ENCODE results near the gene CDADC1.

DNA sequence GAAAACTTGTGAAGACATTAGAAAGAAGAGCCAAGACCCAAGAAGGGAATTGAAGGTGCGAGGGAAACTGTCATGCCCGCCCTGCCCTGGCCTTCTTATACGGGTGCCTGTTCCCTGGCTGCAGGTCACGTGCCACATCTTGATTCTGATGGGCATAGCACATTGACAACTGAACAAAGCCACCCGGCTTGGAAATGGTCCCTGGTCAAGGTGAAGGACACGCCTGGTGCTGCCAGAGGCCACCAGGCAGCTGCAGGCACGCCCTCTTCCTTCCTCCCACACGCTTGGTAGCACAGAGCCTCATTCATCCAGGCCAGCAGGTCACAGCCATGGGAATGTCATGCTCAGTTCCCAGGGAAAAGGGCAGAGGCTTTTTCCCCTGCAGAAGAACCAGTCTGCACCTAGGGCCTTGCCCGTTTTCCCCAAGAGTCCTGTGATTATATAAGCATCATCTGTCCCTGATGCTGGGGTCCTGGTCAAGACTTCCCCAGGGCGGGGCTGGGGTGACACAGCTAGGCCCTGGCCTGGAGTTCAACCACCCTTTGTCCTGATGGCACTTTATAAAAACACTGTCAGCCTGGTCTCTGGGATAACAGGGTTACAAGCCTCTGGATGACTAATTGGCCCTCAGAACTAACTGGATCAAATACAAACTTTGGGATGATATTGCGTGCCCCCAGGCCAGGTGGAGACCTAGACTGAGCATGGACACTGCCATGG is 56.0 kb downstream of the CDADC1 start:
- TF ChIP-seq, protein P1, sequence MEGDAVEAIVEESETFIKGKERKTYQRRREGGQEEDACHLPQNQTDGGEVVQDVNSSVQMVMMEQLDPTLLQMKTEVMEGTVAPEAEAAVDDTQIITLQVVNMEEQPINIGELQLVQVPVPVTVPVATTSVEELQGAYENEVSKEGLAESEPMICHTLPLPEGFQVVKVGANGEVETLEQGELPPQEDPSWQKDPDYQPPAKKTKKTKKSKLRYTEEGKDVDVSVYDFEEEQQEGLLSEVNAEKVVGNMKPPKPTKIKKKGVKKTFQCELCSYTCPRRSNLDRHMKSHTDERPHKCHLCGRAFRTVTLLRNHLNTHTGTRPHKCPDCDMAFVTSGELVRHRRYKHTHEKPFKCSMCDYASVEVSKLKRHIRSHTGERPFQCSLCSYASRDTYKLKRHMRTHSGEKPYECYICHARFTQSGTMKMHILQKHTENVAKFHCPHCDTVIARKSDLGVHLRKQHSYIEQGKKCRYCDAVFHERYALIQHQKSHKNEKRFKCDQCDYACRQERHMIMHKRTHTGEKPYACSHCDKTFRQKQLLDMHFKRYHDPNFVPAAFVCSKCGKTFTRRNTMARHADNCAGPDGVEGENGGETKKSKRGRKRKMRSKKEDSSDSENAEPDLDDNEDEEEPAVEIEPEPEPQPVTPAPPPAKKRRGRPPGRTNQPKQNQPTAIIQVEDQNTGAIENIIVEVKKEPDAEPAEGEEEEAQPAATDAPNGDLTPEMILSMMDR (IDR thresholded peaks at IDR 0.05): no peak
- no peak for TF ChIP-seq POLR2A (IDR thresholded peaks at IDR 0.05)

Data from esophagus squamous epithelium (tissue), 4 donors.